ENCODE measurements around the gene OTOP1. TPM values are rescaled to one million over a fixed set of nuclear protein-coding genes. Genes with fewer than 3 reads are reported as not detected.
A peak's percentile ranks its signal among the peaks of the same experiment; 100 is the strongest.
"Not testable (repeated sequence)": the region's sequence is repeated elsewhere in the genome, so short reads cannot be mapped to it uniquely, and the experiment has no call there.

Gene OTOP1
- total RNA-seq, 1 donor from 2014 or later = not detected

GRCh38 chr4:4162186-4162585 lies 64.5 kb downstream of the OTOP1 start:
- H3K9me3 ChIP-seq (ENCODE audit: insufficient read depth, low read depth, low read length); H3K79me2 ChIP-seq (ENCODE audit: insufficient read depth, low read length); H4K20me1 ChIP-seq (ENCODE audit: insufficient read depth, low read length); H3K27ac ChIP-seq (ENCODE audit: low read depth, low read length); FAIRE-seq; H3K9ac ChIP-seq (ENCODE audit: low read length); H3K27ac Mint-ChIP-seq (ENCODE audit: unreplicated experiment); H3K4me3 Mint-ChIP-seq (ENCODE audit: unreplicated experiment); H3K9me3 Mint-ChIP-seq (ENCODE audit: unreplicated experiment); H2AFZ ChIP-seq (ENCODE audit: low read depth, low read length); H3K4me1 Mint-ChIP-seq (ENCODE audit: low read depth, unreplicated experiment); H3K4me2 ChIP-seq (ENCODE audit: low read length); H3K36me3 ChIP-seq (ENCODE audit: insufficient read depth, low read length); H3K4me1 ChIP-seq (ENCODE audit: insufficient read depth, low read length); DNase-seq (ENCODE audit: low read depth); H3K27me3 ChIP-seq (ENCODE audit: insufficient read depth, low read length); H3K36me3 Mint-ChIP-seq (ENCODE audit: low read depth, unreplicated experiment); H3K4me3 ChIP-seq (ENCODE audit: insufficient read depth, low read depth, low read length): not testable (repeated sequence)
- peaks cover 20% of the 10 kb centered on the region for H3K27me3 Mint-ChIP-seq (ENCODE audit: low read depth, unreplicated experiment)

GRCh38 chr4:4160956-4161665 lies 65.6 kb downstream of the OTOP1 start:
- peaks cover 20% of the 10 kb centered on the region for H3K27me3 Mint-ChIP-seq (ENCODE audit: low read depth, unreplicated experiment)
- DNase-seq (ENCODE audit: low read depth); H3K9me3 Mint-ChIP-seq (ENCODE audit: unreplicated experiment); H3K4me1 Mint-ChIP-seq (ENCODE audit: low read depth, unreplicated experiment); H3K27ac ChIP-seq (ENCODE audit: low read depth, low read length); H2AFZ ChIP-seq (ENCODE audit: low read depth, low read length); H3K4me2 ChIP-seq (ENCODE audit: low read length); H3K4me3 ChIP-seq (ENCODE audit: insufficient read depth, low read depth, low read length); FAIRE-seq; H4K20me1 ChIP-seq (ENCODE audit: insufficient read depth, low read length); H3K27me3 ChIP-seq (ENCODE audit: insufficient read depth, low read length); H3K36me3 ChIP-seq (ENCODE audit: insufficient read depth, low read length); H3K9ac ChIP-seq (ENCODE audit: low read length); H3K36me3 Mint-ChIP-seq (ENCODE audit: low read depth, unreplicated experiment); H3K4me3 Mint-ChIP-seq (ENCODE audit: unreplicated experiment); H3K9me3 ChIP-seq (ENCODE audit: insufficient read depth, low read depth, low read length); H3K79me2 ChIP-seq (ENCODE audit: insufficient read depth, low read length); H3K4me1 ChIP-seq (ENCODE audit: insufficient read depth, low read length): not testable (repeated sequence)
- peak overlapping the region; percentile 5 for H3K27ac Mint-ChIP-seq (ENCODE audit: unreplicated experiment)

- not testable (repeated sequence) for H3K4me2 ChIP-seq (ENCODE audit: low read length); H3K9me3 Mint-ChIP-seq (ENCODE audit: unreplicated experiment); H3K4me1 ChIP-seq (ENCODE audit: insufficient read depth, low read length); DNase-seq (ENCODE audit: low read depth); H3K4me3 Mint-ChIP-seq (ENCODE audit: unreplicated experiment); H3K9ac ChIP-seq (ENCODE audit: low read length); H4K20me1 ChIP-seq (ENCODE audit: insufficient read depth, low read length); H3K4me1 Mint-ChIP-seq (ENCODE audit: low read depth, unreplicated experiment); FAIRE-seq; H3K36me3 ChIP-seq (ENCODE audit: insufficient read depth, low read length); H3K27ac ChIP-seq (ENCODE audit: low read depth, low read length); H3K79me2 ChIP-seq (ENCODE audit: insufficient read depth, low read length); H3K4me3 ChIP-seq (ENCODE audit: insufficient read depth, low read depth, low read length); H3K27ac Mint-ChIP-seq (ENCODE audit: unreplicated experiment); H3K27me3 ChIP-seq (ENCODE audit: insufficient read depth, low read length); H2AFZ ChIP-seq (ENCODE audit: low read depth, low read length); H3K36me3 Mint-ChIP-seq (ENCODE audit: low read depth, unreplicated experiment); H3K9me3 ChIP-seq (ENCODE audit: insufficient read depth, low read depth, low read length)
- H3K27me3 Mint-ChIP-seq (ENCODE audit: low read depth, unreplicated experiment) = peaks cover 52% of the 10 kb centered on the region
- TF ChIP-seq CTCF (IDR thresholded peaks at IDR 0.05; ENCODE audit: insufficient read depth, low read depth, low read length) = peak; percentile 13
Measured at GRCh38 chr4:4145622-4146021, 81.1 kb downstream of the OTOP1 start.

GRCh38 chr4:4143376-4143775 lies 83.4 kb downstream of the OTOP1 start:
- DNase-seq (ENCODE audit: low read depth); H3K36me3 Mint-ChIP-seq (ENCODE audit: low read depth, unreplicated experiment); H3K4me3 ChIP-seq (ENCODE audit: insufficient read depth, low read depth, low read length); FAIRE-seq; H3K9ac ChIP-seq (ENCODE audit: low read length); H3K9me3 Mint-ChIP-seq (ENCODE audit: unreplicated experiment); H3K4me1 Mint-ChIP-seq (ENCODE audit: low read depth, unreplicated experiment); H3K79me2 ChIP-seq (ENCODE audit: insufficient read depth, low read length); H4K20me1 ChIP-seq (ENCODE audit: insufficient read depth, low read length); H3K4me2 ChIP-seq (ENCODE audit: low read length); H2AFZ ChIP-seq (ENCODE audit: low read depth, low read length); H3K36me3 ChIP-seq (ENCODE audit: insufficient read depth, low read length); H3K27ac Mint-ChIP-seq (ENCODE audit: unreplicated experiment); H3K27ac ChIP-seq (ENCODE audit: low read depth, low read length); H3K4me1 ChIP-seq (ENCODE audit: insufficient read depth, low read length); H3K4me3 Mint-ChIP-seq (ENCODE audit: unreplicated experiment); H3K9me3 ChIP-seq (ENCODE audit: insufficient read depth, low read depth, low read length); H3K27me3 ChIP-seq (ENCODE audit: insufficient read depth, low read length): not testable (repeated sequence)
- peaks cover 51% of the 10 kb centered on the region for H3K27me3 Mint-ChIP-seq (ENCODE audit: low read depth, unreplicated experiment)

GRCh38 chr4:4142679-4143078 lies 84.0 kb downstream of the OTOP1 start:
- not testable (repeated sequence) for DNase-seq (ENCODE audit: low read depth); H3K4me2 ChIP-seq (ENCODE audit: low read length); H3K9ac ChIP-seq (ENCODE audit: low read length); H3K4me3 Mint-ChIP-seq (ENCODE audit: unreplicated experiment); H3K27ac Mint-ChIP-seq (ENCODE audit: unreplicated experiment); H3K36me3 Mint-ChIP-seq (ENCODE audit: low read depth, unreplicated experiment); H3K4me3 ChIP-seq (ENCODE audit: insufficient read depth, low read depth, low read length); H3K36me3 ChIP-seq (ENCODE audit: insufficient read depth, low read length); H4K20me1 ChIP-seq (ENCODE audit: insufficient read depth, low read length); H3K4me1 Mint-ChIP-seq (ENCODE audit: low read depth, unreplicated experiment); H3K9me3 Mint-ChIP-seq (ENCODE audit: unreplicated experiment); H3K4me1 ChIP-seq (ENCODE audit: insufficient read depth, low read length); H2AFZ ChIP-seq (ENCODE audit: low read depth, low read length); H3K79me2 ChIP-seq (ENCODE audit: insufficient read depth, low read length); FAIRE-seq; H3K27ac ChIP-seq (ENCODE audit: low read depth, low read length); H3K9me3 ChIP-seq (ENCODE audit: insufficient read depth, low read depth, low read length); H3K27me3 ChIP-seq (ENCODE audit: insufficient read depth, low read length)
- H3K27me3 Mint-ChIP-seq (ENCODE audit: low read depth, unreplicated experiment) = peaks cover 53% of the 10 kb centered on the region

Data from astrocyte (in vitro differentiated cells and primary cell).